ENCODE measurements around the gene AK3.

The AK3 gene

GRCh38 chr9:4669890-4670289 lies 71.1 kb downstream of the AK3 start:
- Histone ChIP-seq H4K20me1 (ENCODE audit: insufficient read depth, low read length) (no peaks in the 10 kb centered on the region), H2AFZ (ENCODE audit: low read depth, low read length) (no peak overlapping the region), H3K27ac (ENCODE audit: low read length) (no peak overlapping the region), H3K9me3 (ENCODE audit: insufficient read depth, low read length, severe bottlenecking) (no peaks in the 10 kb centered on the region), H3K36me3 (ENCODE audit: insufficient read depth, low read length) (no peaks in the 10 kb centered on the region), H3K27me3 (ENCODE audit: insufficient read depth, low read length, poor library complexity) (no peaks in the 10 kb centered on the region), H3K4me3 (ENCODE audit: low read depth in 1 of 2, low read length in 2 of 2) (no peak overlapping the region), H3K9ac (ENCODE audit: low read depth, low read length) (no peak overlapping the region), H3K4me2 (ENCODE audit: insufficient read depth, low read length) (no peak overlapping the region), H3K4me1 (ENCODE audit: insufficient read depth, low read length) (peaks cover 1% of the 10 kb centered on the region; the same call in 1 of the 2 replicates), H3K79me2 (ENCODE audit: insufficient read depth, low read length) (no peaks in the 10 kb centered on the region)
- ATAC-seq (ENCODE audit: insufficient read depth, low read depth) (no peak), DNase-seq (no peak)
- TF ChIP-seq EZH2 (IDR thresholded peaks at IDR 0.05; ENCODE audit: borderline replicate concordance, low read depth, low read length, severe bottlenecking) = no peak
- no peak for TF ChIP-seq CTCF (IDR thresholded peaks at IDR 0.05; ENCODE audit: borderline replicate concordance, extremely low read depth, low read length, poor library complexity, severe bottlenecking)

- Histone ChIP-seq H4K20me1 (ENCODE audit: insufficient read depth, low read length) (no peaks in the 10 kb centered on the region), H3K27ac (ENCODE audit: low read length) (no peak overlapping the region), H3K9ac (ENCODE audit: low read depth, low read length) (no peak overlapping the region), H3K4me1 (ENCODE audit: insufficient read depth, low read length) (peaks cover 14% of the 10 kb centered on the region), H3K36me3 (ENCODE audit: insufficient read depth, low read length) (no peaks in the 10 kb centered on the region), H3K4me2 (ENCODE audit: insufficient read depth, low read length) (no peak overlapping the region), H3K9me3 (ENCODE audit: insufficient read depth, low read length, severe bottlenecking) (no peaks in the 10 kb centered on the region), H3K79me2 (ENCODE audit: insufficient read depth, low read length) (no peaks in the 10 kb centered on the region), H3K4me3 (ENCODE audit: low read depth in 1 of 2, low read length in 2 of 2) (no peak overlapping the region), H3K27me3 (ENCODE audit: insufficient read depth, low read length, poor library complexity) (no peaks in the 10 kb centered on the region), H2AFZ (ENCODE audit: low read depth, low read length) (no peak overlapping the region)
- ATAC-seq (ENCODE audit: insufficient read depth, low read depth) (no peak), DNase-seq (no peak)
- TF ChIP-seq EZH2 (IDR thresholded peaks at IDR 0.05; ENCODE audit: borderline replicate concordance, low read depth, low read length, severe bottlenecking) (no peak), CTCF (IDR thresholded peaks at IDR 0.05; ENCODE audit: borderline replicate concordance, extremely low read depth, low read length, poor library complexity, severe bottlenecking) (no peak)
These were observed 72.4 kb downstream of the AK3 start for GRCh38 chr9:4668604-4669003.

DNA sequence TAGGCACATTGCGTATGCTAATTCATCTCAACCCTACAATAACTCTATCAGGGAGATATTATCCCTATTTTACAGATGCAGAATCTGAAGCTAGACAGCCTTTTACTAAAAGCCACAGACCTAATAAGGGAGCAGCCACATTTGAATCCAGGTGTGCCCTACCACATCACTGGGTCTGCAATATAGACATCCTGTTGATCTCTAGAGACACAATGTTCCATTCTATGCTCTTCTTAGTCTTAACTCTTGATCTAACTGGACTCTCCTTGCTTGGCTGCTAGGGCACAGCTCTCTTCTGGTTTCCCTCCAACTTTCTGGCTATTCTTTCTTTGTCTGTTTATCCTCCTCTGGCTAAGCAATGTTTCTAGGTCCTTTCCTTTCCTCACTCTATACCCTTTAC lies 73.3 kb downstream of the AK3 start:
- H3K4me3 ChIP-seq (ENCODE audit: low read depth in 1 of 2, low read length in 2 of 2) = no peak overlapping the region
- H4K20me1 ChIP-seq (ENCODE audit: insufficient read depth, low read length) = no peaks in the 10 kb centered on the region
- no peak overlapping the region for H3K27ac ChIP-seq (ENCODE audit: low read length)
- peaks cover 23% of the 10 kb centered on the region for H3K4me1 ChIP-seq (ENCODE audit: insufficient read depth, low read length)
- H2AFZ ChIP-seq (ENCODE audit: low read depth, low read length) = no peak overlapping the region
- no peak for TF ChIP-seq CTCF (IDR thresholded peaks at IDR 0.05; ENCODE audit: borderline replicate concordance, extremely low read depth, low read length, poor library complexity, severe bottlenecking)
- no peak for TF ChIP-seq EZH2 (IDR thresholded peaks at IDR 0.05; ENCODE audit: borderline replicate concordance, low read depth, low read length, severe bottlenecking)
- H3K9me3 ChIP-seq (ENCODE audit: insufficient read depth, low read length, severe bottlenecking) = no peaks in the 10 kb centered on the region
- ATAC-seq (ENCODE audit: insufficient read depth, low read depth) (peak; percentile 73), DNase-seq (no peak)
- H3K4me2 ChIP-seq (ENCODE audit: insufficient read depth, low read length) = no peak overlapping the region
- H3K27me3 ChIP-seq (ENCODE audit: insufficient read depth, low read length, poor library complexity) = no peaks in the 10 kb centered on the region
- H3K79me2 ChIP-seq (ENCODE audit: insufficient read depth, low read length) = peaks cover 7% of the 10 kb centered on the region
- H3K36me3 ChIP-seq (ENCODE audit: insufficient read depth, low read length) = no peaks in the 10 kb centered on the region
- H3K9ac ChIP-seq (ENCODE audit: low read depth, low read length) = no peak overlapping the region
